ENCODE data around the gene NGEF. TPM values are rescaled to one million over a fixed set of nuclear protein-coding genes. Genes with fewer than 3 reads are reported as not detected.

The NGEF gene
- polyA plus RNA-seq, 1 experiment, result 0.10 TPM

DNA sequence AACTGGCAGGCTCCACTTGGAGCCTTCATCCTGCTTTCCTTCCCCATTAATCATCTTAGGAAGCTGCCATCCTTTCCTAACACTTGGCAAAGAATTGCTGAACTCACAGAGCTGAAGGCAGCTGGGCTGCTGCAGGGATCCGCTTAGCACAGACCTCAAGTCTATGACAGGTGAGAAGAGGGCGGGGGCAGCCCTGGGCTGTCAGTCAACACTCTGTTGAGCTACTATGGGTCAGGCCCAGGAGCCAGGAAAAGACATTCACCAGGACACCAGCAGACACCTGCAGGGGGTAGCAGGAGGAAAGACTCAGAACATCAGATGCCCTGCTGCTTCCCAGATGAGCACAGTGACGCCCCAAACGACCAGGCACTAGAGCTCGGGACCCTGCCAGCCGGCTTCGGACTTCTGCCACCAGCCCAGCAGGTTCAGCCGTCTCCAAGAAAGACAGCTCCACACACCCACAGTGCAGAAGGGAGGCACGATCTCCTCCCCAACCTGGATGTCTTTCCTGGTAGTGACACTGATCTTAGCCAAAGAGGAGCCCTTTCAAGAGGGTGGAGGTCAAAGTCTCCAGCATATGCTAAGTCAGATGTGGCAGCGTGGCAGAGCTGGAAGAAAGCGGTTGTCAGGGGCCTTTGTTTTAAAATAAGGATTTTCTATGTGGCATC lies 87.8 kb downstream of the NGEF start:
- POLR2A ChIA-PET, result no interaction called here
- Histone ChIP-seq H3K27me3 (ENCODE audit: control insufficient read depth, insufficient read depth, low read length) (peaks cover 60% of the 10 kb centered on the region), H3K27ac (ENCODE audit: low read depth, low read length) (no peak overlapping the region), H3K4me3 (ENCODE audit: low read depth, low read length) (no peak overlapping the region), H3K9me3 (ENCODE audit: control insufficient read depth, insufficient read depth, low read length) (peaks cover 14% of the 10 kb centered on the region)
- no peak for DNase-seq (ENCODE audit: low read depth, low spot score)
- TF ChIP-seq, protein P1, sequence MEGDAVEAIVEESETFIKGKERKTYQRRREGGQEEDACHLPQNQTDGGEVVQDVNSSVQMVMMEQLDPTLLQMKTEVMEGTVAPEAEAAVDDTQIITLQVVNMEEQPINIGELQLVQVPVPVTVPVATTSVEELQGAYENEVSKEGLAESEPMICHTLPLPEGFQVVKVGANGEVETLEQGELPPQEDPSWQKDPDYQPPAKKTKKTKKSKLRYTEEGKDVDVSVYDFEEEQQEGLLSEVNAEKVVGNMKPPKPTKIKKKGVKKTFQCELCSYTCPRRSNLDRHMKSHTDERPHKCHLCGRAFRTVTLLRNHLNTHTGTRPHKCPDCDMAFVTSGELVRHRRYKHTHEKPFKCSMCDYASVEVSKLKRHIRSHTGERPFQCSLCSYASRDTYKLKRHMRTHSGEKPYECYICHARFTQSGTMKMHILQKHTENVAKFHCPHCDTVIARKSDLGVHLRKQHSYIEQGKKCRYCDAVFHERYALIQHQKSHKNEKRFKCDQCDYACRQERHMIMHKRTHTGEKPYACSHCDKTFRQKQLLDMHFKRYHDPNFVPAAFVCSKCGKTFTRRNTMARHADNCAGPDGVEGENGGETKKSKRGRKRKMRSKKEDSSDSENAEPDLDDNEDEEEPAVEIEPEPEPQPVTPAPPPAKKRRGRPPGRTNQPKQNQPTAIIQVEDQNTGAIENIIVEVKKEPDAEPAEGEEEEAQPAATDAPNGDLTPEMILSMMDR (IDR thresholded peaks at IDR 0.05; ENCODE audit: low read depth, low read length), result no peak
- CTCF ChIA-PET, result no interaction called here

DNA sequence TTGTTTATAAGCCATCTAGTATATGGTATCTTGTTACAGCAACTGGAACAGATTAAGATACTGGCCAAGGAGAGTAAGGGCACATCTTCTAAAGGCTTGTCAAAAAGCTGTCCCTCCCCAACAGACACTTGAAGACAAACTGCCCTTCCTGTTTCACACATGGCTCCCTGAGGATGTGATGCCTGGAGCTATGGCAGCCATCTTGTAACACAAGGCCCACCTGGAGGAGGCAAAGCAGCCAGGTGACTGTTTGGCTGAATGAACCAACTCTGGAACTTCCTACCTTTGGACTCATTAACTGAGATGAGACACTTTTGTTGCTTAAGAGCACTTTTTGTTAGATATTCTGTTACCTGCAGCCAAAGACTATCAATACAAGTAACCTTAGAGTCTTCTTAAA lies 88.6 kb downstream of the NGEF start:
- Histone ChIP-seq H3K27ac (ENCODE audit: low read depth, low read length) (no peak overlapping the region), H3K27me3 (ENCODE audit: control insufficient read depth, insufficient read depth, low read length) (peaks cover 56% of the 10 kb centered on the region), H3K9me3 (ENCODE audit: control insufficient read depth, insufficient read depth, low read length) (peaks cover 18% of the 10 kb centered on the region), H3K4me3 (ENCODE audit: low read depth, low read length) (no peak overlapping the region)
- TF ChIP-seq, protein P1 (IDR thresholded peaks at IDR 0.05; ENCODE audit: low read depth, low read length), result no peak
- CTCF ChIA-PET, result no interaction called here
- no peak for DNase-seq (ENCODE audit: low read depth, low spot score)
- POLR2A ChIA-PET, result no interaction called here

DNA sequence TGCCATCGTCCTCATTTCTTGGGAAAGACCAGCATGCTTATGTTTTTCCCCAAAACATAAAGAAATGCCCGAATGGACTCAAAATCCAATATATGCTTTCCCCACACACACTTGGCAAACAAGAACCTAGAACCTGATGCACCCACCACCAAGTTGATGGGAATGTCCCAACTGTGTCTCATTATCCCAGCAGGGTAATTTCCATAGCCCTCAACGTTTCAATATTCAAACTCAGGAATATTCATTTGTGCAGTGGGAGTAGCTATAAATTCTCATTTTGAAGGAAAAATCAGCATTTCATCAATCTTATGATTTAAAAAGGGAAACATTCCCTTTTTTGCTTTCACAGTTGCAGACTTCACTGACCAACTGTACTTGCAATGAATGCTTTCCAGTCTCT lies 92.3 kb downstream of the NGEF start:
- no peak overlapping the region for H3K27ac ChIP-seq (ENCODE audit: low read depth, low read length)
- H3K27me3 ChIP-seq (ENCODE audit: control insufficient read depth, insufficient read depth, low read length), result peaks cover 37% of the 10 kb centered on the region
- TF ChIP-seq, protein P1 (IDR thresholded peaks at IDR 0.05; ENCODE audit: low read depth, low read length), result no peak
- H3K9me3 ChIP-seq (ENCODE audit: control insufficient read depth, insufficient read depth, low read length), result peaks cover 10% of the 10 kb centered on the region
- no peak overlapping the region for H3K4me3 ChIP-seq (ENCODE audit: low read depth, low read length)
- ChIA-PET CTCF (no interaction called here), POLR2A (no interaction called here)
- no peak for DNase-seq (ENCODE audit: low read depth, low spot score)

DNA sequence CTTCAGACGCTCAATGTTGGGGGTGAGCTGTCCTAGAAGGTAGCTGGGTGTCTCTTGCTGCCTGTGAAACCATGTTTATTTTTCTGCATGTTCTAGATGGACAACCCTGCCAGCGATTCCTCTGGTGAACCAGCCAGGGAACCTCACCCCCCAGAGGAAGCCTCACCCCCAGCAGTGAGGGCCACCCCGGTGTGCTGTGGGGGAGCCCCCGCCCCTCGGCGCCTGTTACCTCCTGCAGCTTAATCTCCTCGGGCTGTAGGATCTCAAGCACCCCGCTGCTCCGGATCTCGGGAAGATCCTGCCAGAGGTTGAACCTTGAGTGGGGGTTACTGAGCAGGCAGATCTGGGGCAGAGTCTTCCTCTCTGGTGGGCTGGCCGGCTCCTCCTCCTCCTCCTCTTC lies 93.0 kb downstream of the NGEF start:
- Histone ChIP-seq H3K9me3 (ENCODE audit: control insufficient read depth, insufficient read depth, low read length) (peaks cover 10% of the 10 kb centered on the region), H3K4me3 (ENCODE audit: low read depth, low read length) (no peak overlapping the region), H3K27me3 (ENCODE audit: control insufficient read depth, insufficient read depth, low read length) (peaks cover 30% of the 10 kb centered on the region), H3K27ac (ENCODE audit: low read depth, low read length) (no peak overlapping the region)
- TF ChIP-seq, protein P1 (IDR thresholded peaks at IDR 0.05; ENCODE audit: low read depth, low read length), result no peak
- POLR2A ChIA-PET, result no interaction called here
- CTCF ChIA-PET, result no interaction called here
- DNase-seq (ENCODE audit: low read depth, low spot score), result no peak

DNA sequence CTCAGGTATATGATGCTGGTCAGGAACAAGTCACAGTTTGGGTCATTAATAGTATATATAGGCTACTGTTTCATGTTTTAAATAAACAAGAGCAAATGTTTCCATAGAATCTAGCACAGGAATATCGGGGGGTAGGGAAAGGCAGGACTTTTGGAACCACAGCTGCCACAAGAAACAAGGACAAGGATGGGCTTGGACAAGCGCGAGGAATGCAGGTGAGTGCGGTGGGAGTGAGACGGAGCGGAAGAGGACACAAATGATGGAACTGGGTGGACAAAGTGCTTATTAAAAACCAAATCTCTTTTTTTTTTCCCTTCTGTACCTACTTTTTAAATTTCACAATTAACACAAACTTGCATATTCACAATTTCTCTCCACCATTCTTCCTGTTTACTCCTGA lies 93.9 kb downstream of the NGEF start:
- TF ChIP-seq, protein P1 (IDR thresholded peaks at IDR 0.05; ENCODE audit: low read depth, low read length), result no peak
- Histone ChIP-seq H3K4me3 (ENCODE audit: low read depth, low read length) (no peak overlapping the region), H3K27me3 (ENCODE audit: control insufficient read depth, insufficient read depth, low read length) (peaks cover 24% of the 10 kb centered on the region), H3K27ac (ENCODE audit: low read depth, low read length) (no peak overlapping the region), H3K9me3 (ENCODE audit: control insufficient read depth, insufficient read depth, low read length) (peaks cover 7% of the 10 kb centered on the region)
- DNase-seq (ENCODE audit: low read depth, low spot score), result no peak
- POLR2A ChIA-PET, result no interaction called here
- CTCF ChIA-PET, result no interaction called here

All from AG04450 (cell line).